Measurements from ENCODE around the gene DHX34. TPM values are rescaled to one million over a fixed set of nuclear protein-coding genes. Genes with fewer than 3 reads are reported as not detected.

DHX34 gene
- total RNA-seq, 3 donors from 2014 or later: 6.2 to 20.6 (median 20.5) TPM

- TF ChIP-seq POLR2A (IDR thresholded peaks at IDR 0.05) (no peak), POLR2AphosphoS5 (IDR thresholded peaks at IDR 0.05) (no peak)
- TF ChIP-seq, protein P1, sequence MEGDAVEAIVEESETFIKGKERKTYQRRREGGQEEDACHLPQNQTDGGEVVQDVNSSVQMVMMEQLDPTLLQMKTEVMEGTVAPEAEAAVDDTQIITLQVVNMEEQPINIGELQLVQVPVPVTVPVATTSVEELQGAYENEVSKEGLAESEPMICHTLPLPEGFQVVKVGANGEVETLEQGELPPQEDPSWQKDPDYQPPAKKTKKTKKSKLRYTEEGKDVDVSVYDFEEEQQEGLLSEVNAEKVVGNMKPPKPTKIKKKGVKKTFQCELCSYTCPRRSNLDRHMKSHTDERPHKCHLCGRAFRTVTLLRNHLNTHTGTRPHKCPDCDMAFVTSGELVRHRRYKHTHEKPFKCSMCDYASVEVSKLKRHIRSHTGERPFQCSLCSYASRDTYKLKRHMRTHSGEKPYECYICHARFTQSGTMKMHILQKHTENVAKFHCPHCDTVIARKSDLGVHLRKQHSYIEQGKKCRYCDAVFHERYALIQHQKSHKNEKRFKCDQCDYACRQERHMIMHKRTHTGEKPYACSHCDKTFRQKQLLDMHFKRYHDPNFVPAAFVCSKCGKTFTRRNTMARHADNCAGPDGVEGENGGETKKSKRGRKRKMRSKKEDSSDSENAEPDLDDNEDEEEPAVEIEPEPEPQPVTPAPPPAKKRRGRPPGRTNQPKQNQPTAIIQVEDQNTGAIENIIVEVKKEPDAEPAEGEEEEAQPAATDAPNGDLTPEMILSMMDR (IDR thresholded peaks at IDR 0.05): no peak
- H3K27me3 ChIP-seq: no peaks in the 10 kb centered on the region
- no peak overlapping the region for H3K4me3 ChIP-seq
- DNase-seq (ENCODE audit: low spot score in 2 of 2): no peak
- H3K27ac ChIP-seq: peak overlapping the region in 1 of 2 donors; percentile 80
- H3K4me1 ChIP-seq: no peaks in the 10 kb centered on the region
- intact Hi-C loops (cut with DNase I; ENCODE audit: low total_unique reads): no loop called here
- H3K36me3 ChIP-seq: peaks cover 25% of the 10 kb centered on the region
- H3K9me3 ChIP-seq: no peaks in the 10 kb centered on the region
Observed at GRCh38 chr19:47377208-47377701, 28.1 kb downstream of the DHX34 start.

DNA sequence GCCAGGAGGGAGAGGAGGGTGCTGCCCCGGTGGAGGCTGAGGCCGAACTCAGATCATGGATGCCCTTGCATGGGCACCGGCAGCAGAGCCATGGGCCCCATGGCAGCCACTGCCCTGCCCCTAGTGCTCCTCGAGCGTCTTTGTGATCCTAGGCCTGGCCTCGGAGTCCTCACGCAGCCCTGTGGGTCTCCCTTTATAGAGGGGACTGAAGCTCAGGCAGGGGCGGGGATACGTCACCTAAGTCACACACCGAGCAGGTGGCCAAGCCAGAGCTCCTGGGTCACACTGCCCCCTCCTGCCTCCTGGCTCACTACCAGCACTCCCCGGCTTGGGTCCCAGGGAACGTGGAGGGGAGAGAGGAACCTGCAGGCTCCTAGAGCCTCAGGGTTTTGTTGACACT lies 28.7 kb downstream of the DHX34 start:
- Histone ChIP-seq H3K27ac (peak overlapping the region in 1 of 2 donors; percentile 80), H3K9me3 (no peaks in the 10 kb centered on the region), H3K36me3 (peaks cover 20% of the 10 kb centered on the region), H3K4me1 (no peaks in the 10 kb centered on the region), H3K27me3 (no peaks in the 10 kb centered on the region), H3K4me3 (no peak overlapping the region)
- TF ChIP-seq POLR2AphosphoS5 (IDR thresholded peaks at IDR 0.05) (no peak), POLR2A (IDR thresholded peaks at IDR 0.05) (no peak)
- TF ChIP-seq, protein P1 (IDR thresholded peaks at IDR 0.05): no peak
- intact Hi-C loops (cut with DNase I; ENCODE audit: low total_unique reads): no loop called here
- no peak for DNase-seq (ENCODE audit: low spot score in 2 of 2)

GRCh38 chr19:47378246-47378645 lies 29.1 kb downstream of the DHX34 start:
- H3K4me1 ChIP-seq: no peaks in the 10 kb centered on the region
- H3K9me3 ChIP-seq: no peaks in the 10 kb centered on the region
- intact Hi-C loops (cut with DNase I; ENCODE audit: low total_unique reads): no loop called here
- peaks cover 18% of the 10 kb centered on the region for H3K36me3 ChIP-seq
- no peak for DNase-seq (ENCODE audit: low spot score in 2 of 2)
- TF ChIP-seq POLR2A (IDR thresholded peaks at IDR 0.05) (no peak), POLR2AphosphoS5 (IDR thresholded peaks at IDR 0.05) (no peak)
- TF ChIP-seq, protein P1 (IDR thresholded peaks at IDR 0.05): no peak
- H3K27me3 ChIP-seq: no peaks in the 10 kb centered on the region
- peak overlapping the region in 1 of 2 donors; percentile 80 for H3K27ac ChIP-seq
- no peak overlapping the region for H3K4me3 ChIP-seq

DNA sequence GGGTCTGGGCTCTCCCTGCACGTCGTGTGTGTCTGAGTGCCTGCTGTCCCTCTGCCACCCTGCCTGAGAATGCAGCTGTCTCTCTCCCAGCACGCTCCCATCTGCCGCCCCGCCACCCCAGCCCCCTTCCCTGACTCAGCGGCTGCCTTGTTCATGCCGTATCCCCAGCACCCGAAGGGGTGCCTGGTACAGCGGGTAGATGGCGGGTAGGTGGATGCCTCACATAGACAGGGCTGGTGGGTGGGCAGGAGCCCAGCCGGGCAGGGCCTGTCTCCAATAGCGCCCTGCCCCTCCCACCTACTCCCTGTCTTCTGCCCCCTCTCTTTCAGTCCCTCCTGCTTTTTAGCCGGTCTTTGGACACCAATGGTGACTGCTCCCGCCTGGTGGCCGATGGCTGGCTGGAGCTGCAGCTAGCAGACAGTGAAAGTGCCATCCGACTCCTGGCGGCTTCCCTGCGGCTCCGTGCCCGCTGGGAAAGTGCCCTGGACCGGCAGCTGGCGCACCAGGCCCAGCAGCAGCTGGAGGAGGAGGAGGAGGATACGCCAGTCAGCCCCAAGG lies 30.3 kb downstream of the DHX34 start:
- Histone ChIP-seq H3K27me3 (no peaks in the 10 kb centered on the region), H3K4me1 (no peaks in the 10 kb centered on the region), H3K27ac (no peak overlapping the region), H3K36me3 (peaks cover 18% of the 10 kb centered on the region), H3K4me3 (no peak overlapping the region), H3K9me3 (no peaks in the 10 kb centered on the region)
- intact Hi-C loops (cut with DNase I; ENCODE audit: low total_unique reads): no loop called here
- no peak for DNase-seq (ENCODE audit: low spot score in 2 of 2)
- TF ChIP-seq POLR2A (IDR thresholded peaks at IDR 0.05) (no peak), POLR2AphosphoS5 (IDR thresholded peaks at IDR 0.05) (no peak)
- TF ChIP-seq, protein P1 (IDR thresholded peaks at IDR 0.05): no peak

DNA sequence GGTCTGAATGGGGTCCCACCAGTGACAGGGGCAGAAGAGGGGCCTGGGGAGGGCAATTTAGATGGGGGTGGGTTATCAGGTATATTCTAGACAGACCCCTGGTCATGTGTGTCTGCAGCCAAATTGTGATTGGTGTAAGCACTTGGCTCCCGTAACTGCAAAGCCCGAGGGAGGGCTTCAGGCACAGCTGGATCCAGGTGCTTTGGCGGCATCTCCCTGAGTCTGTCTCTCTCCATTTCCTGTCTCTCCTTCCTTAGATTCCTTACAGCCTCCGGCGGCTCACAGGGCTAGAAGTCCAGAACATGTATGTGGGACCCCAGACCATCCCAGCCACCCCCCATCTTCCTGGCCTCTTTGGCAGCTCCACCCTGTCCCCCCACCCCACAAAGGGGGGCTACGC lies 31.4 kb downstream of the DHX34 start:
- Histone ChIP-seq H3K27ac (no peak overlapping the region), H3K4me1 (no peaks in the 10 kb centered on the region), H3K27me3 (no peaks in the 10 kb centered on the region), H3K4me3 (no peak overlapping the region), H3K36me3 (peaks cover 10% of the 10 kb centered on the region), H3K9me3 (no peaks in the 10 kb centered on the region)
- intact Hi-C loops (cut with DNase I; ENCODE audit: low total_unique reads): no loop called here
- no peak for DNase-seq (ENCODE audit: low spot score in 2 of 2)
- TF ChIP-seq, protein P1 (IDR thresholded peaks at IDR 0.05): no peak
- no peak for TF ChIP-seq POLR2A (IDR thresholded peaks at IDR 0.05)
- TF ChIP-seq POLR2AphosphoS5 (IDR thresholded peaks at IDR 0.05): no peak
